HG03442 (cell line): ENCODE results near the gene IMMP2L.
"Not testable (repeated sequence)": the region's sequence is repeated elsewhere in the genome, so short reads cannot be mapped to it uniquely, and the experiment has no call there.

Source experiments
- ATAC-seq: cut with Tn5 transposase; IDR thresholded peaks from one replicate; pipeline ENCODE4 v1.9.1; 2021; ENCODE audit warnings: mild to moderate bottlenecking, moderate library complexity; ENCODE audit not compliant: unreplicated experiment

Gene IMMP2L

GRCh38 chr7:111358915-111359314, 203.4 kb downstream of the IMMP2L start:
- ATAC-seq, result no peak

- no peak for ATAC-seq
Measured at GRCh38 chr7:111357691-111358090, 204.6 kb downstream of the IMMP2L start.

- ATAC-seq, result no peak
Measured at GRCh38 chr7:111356941-111357340, 205.4 kb downstream of the IMMP2L start.

GRCh38 chr7:111352319-111352718, 210.0 kb downstream of the IMMP2L start:
- ATAC-seq, result no peak

- ATAC-seq, result no peak
Measured at GRCh38 chr7:111346219-111346618, 216.1 kb downstream of the IMMP2L start.

- no peak for ATAC-seq
Measured at GRCh38 chr7:111343017-111343416, 219.3 kb downstream of the IMMP2L start.

GRCh38 chr7:111339006-111339405, 223.3 kb downstream of the IMMP2L start:
- no peak for ATAC-seq

GRCh38 chr7:111333010-111333409, 229.3 kb downstream of the IMMP2L start:
- no peak for ATAC-seq

GRCh38 chr7:111330235-111330523, 232.1 kb downstream of the IMMP2L start:
- no peak for ATAC-seq

- ATAC-seq, result peak; percentile 77
Measured at GRCh38 chr7:111329367-111330234, 232.7 kb downstream of the IMMP2L start.

GRCh38 chr7:111328487-111328886, 233.8 kb downstream of the IMMP2L start:
- no peak for ATAC-seq

- ATAC-seq, result no peak
Measured at GRCh38 chr7:111324776-111325175, 237.5 kb downstream of the IMMP2L start.

GRCh38 chr7:111324228-111324627, 238.1 kb downstream of the IMMP2L start:
- ATAC-seq, result peak; percentile 51

GRCh38 chr7:111323670-111324069, 238.6 kb downstream of the IMMP2L start:
- ATAC-seq, result not testable (repeated sequence)

- peak; percentile 38 for ATAC-seq
Measured at GRCh38 chr7:111320133-111320532, 242.2 kb downstream of the IMMP2L start.

- no peak for ATAC-seq
Measured at GRCh38 chr7:111312966-111313365, 249.3 kb downstream of the IMMP2L start.

- no peak for ATAC-seq
Measured at GRCh38 chr7:111308691-111309090, 253.6 kb downstream of the IMMP2L start.

GRCh38 chr7:111301891-111302290, 260.4 kb downstream of the IMMP2L start:
- no peak for ATAC-seq

- ATAC-seq, result no peak
Measured at GRCh38 chr7:111294494-111294893, 267.8 kb downstream of the IMMP2L start.

- ATAC-seq, result no peak
Measured at GRCh38 chr7:111292026-111292470, 270.2 kb downstream of the IMMP2L start.

GRCh38 chr7:111290982-111291381, 271.3 kb downstream of the IMMP2L start:
- ATAC-seq, result no peak

- no peak for ATAC-seq
Measured at GRCh38 chr7:111290419-111290818, 271.9 kb downstream of the IMMP2L start.

- not testable (repeated sequence) for ATAC-seq
Measured at GRCh38 chr7:111288441-111288840, 273.9 kb downstream of the IMMP2L start.
